ENCODE data around the gene ADM.
"Not testable (repeated sequence)": the region's sequence is repeated elsewhere in the genome, so short reads cannot be mapped to it uniquely, and the experiment has no call there.

The ADM gene, protein sequence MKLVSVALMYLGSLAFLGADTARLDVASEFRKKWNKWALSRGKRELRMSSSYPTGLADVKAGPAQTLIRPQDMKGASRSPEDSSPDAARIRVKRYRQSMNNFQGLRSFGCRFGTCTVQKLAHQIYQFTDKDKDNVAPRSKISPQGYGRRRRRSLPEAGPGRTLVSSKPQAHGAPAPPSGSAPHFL

DNA sequence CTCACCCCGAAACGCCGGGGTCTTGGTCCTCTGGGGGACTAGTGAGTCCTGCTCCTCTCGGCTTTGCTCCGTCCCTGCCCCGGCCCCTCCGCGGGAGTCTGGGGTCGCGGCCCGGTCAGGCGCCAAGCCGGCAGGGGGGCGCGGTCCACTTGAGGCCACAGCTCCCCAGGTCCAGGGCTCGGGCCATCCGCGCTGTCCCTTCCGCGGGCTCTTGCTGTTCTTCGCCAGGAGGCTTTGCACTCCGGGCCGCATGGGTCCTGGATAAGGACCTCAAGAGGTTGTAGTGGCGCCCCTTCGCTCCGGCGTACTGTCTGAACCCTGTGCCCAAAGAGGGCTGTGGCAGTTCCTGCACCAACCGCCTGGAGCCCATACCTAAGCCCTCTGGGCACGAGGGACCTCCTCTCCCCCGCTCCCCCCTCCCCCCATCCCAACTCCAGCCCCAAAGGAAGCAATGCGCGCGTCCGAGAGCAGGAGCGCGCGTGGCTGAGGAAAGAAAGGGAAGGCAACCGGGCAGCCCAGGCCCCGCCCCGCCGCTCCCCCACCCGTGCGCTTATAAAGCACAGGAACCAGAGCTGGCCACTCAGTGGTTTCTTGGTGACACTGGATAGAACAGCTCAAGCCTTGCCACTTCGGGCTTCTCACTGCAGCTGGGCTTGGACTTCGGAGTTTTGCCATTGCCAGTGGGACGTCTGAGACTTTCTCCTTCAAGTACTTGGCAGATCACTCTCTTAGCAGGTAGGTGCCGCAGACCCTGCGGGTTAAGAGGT, at the start of gene ADM:
Gene ADM (plus strand): TSS at position 579 of the 767 bp plus-strand sequence. CDS start 628 bp downstream, outside the sequence.
- no peak for DNase-seq

DNA sequence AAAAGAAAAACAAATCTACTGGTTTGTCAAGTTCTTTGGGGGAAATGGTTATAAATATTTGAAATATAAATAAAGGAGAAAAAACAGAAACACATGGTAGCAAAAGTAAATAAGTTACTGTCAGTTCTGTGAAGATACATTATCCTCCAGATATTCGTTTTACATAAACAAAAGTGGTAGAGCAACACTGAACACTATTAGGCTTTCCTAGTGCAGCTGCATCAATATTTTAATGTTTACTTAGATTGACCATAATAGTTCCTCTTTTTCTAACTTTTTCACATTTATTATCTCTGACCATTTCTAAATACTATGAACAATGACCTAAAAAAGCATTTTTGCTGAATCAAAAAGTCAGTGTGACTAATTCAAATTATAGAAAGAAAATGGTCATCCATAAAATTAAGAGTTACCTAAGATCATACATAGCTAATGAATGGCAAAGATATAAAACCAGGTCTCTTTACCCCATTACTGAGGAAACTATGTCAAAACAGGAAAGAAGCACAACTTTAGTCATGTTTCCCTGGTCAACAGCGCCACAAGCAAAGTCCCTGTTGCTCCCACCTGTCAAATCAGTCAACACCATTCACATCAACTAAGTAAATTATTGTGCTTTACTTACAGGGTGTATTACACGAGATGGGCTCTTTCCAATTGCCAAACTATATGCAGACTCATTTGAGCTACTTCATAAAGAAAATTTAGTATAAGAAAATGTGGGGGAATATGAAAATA, 49.3 kb upstream of the ADM start:
- DNase-seq: no peak

DNA sequence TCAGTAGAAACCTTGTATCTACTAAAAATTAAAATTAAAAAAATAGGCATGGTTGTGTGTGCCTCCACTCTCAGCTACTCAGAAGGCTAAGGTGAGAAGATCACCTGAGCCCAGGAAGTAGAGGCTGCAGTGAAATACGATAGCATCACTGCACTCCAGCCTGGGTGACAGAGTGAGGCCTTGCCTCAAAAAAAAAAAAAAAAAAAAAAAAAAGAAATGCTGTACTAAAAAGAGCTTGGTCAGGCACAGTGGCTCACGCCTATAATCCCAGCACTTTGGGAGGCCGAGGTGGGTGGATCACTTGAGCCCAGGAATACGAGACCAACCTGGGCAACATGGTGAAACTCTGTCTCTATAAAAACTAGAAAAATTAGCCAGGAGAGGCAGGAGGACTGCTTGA, 47.4 kb upstream of the ADM start:
- no peak for DNase-seq

DNA sequence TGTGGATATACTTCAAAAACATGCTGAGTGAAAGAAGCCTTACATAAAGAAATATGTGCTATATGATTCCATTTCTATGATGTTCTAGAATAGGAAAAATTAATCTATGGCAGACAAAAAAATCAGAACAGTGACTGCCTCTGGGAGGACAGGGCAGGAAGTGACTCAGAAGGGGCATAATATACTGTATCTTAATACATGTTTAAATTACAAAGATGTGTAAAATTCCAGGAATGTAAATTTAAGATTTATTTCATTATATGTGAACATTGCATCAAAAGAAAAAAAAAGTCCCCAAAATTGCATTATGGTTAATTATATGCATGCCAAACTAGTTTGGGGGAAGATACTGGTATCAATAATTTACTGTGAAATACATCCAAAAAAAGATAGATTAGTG, 43.1 kb upstream of the ADM start:
- DNase-seq: no peak

DNA sequence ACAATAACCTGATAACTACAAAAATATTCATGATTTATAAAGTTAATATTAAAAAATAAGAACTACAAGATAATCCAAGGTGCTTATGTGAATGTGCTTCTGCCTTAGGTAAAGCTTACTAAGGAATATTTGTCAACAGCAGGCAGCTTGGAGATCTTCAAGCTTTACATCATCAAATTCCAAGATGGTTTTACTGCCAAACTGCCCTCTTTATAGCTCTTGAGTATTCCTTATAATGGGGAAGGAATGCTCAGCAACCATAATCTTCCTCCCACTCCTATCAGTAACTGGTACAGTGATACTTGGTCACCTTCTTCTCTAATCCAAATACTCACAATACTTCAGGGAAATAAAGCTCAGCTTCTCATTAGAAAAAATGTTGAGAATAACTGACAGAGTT, 40.9 kb upstream of the ADM start:
- no peak for DNase-seq

DNA sequence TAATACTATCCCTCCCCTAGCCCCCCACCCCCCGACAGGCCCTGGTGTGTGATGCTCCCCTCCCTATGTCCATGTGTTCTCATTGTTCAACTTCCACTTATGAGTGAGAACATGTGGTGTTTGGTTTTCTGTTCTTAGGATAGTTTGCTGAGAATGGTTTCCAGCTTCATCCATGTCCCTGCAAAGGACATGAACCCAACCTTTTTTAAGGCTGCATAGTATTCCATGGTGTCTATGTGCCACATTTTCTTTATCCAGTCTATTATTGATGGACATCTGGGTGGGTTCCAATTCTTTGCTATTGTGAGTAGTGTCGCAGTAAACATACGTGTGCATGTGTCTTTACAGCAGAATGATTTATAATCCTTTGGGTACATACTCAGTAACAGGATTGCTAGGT, 40.2 kb upstream of the ADM start:
- not testable (repeated sequence) for DNase-seq

DNA sequence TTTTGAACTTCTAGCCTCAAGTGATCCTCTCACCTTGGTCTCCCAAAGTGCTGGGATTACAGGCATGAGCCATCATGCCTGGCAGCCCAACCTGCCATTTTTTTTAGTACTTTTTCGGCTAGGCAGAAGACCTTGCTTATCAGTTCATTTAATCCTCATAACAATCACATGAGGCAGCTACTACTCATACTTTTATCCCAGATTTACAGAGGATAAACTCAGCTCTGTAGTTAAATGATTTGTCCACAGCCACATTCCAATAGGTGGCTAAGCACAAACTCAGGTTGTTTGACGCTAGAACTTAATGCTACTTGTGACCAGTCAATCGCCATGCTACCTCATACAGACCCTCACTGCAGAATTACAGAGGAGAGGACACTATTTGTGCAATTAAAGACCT, 38.9 kb upstream of the ADM start:
- DNase-seq: no peak

DNA sequence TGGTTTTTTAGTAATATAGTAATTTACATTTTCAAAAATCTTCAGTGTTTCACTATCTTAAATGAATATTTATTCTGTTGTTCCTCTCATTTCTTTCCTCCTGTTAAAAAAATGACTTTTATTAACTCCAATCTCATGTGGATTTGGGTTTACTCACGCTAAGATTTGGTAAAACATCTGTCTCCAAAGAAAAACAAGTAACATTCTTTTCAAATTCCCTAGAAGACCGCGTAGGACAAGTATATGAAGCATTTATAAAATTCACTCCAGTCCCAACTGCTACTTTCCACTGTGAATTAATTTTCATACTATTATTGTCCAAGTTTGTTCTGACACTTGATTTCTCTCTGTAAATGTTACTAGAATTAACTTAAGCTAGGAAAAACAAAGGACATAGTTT, 37.1 kb upstream of the ADM start:
- DNase-seq: no peak

DNA sequence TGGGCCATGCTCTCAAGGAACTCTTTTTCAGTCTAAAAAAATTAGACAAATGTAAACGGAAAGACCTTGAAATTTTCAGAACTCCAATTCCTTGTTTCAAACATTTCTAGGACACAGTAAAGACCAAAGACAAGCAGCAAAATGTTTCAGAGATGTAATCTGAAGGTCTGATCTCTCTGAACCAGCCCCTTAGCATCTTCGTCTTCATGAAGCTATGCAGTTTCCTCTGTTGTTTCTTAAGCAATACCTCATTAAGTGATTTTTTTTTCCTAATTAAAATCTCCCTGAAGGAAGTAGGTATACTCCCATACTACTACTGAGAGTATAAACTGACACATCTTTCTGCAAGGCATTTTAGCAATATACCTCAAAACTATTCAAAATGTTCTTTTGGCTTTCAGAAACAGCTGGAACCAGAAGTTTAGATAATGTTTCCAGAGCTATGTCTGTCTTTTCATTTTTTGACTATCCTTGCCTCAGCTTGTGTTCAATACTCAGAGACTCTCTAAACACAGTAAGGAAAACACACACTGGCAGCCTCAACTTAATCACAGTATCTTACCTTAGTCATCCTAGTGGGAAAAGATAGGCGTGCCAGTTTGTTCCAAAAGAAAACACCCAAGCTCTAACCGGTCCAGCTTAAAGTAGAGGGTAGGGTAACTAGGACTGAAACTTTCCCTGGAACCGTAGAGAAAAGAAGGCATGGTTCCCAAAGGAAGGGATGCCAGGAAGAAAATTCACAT, 36.0 kb upstream of the ADM start:
- no peak for DNase-seq

DNA sequence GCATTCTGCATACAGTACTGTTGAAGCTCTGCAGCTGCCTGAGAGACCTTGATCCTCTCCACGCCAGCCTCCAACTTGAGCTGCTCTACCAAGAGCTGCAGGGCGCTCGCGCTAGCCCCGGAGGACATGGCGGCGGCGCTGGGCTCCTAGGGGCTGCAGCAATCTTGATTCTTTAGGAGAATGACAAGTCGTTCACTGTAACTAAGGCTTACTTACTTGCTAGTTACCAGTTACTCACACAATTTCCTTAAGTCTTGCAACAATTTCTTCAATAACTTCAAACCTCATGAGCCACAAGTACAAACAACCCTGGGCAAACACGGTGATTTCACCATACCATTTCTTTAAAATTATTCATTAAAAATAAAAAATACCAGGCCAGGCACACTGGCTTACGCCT, 32.7 kb upstream of the ADM start:
- no peak for DNase-seq

DNA sequence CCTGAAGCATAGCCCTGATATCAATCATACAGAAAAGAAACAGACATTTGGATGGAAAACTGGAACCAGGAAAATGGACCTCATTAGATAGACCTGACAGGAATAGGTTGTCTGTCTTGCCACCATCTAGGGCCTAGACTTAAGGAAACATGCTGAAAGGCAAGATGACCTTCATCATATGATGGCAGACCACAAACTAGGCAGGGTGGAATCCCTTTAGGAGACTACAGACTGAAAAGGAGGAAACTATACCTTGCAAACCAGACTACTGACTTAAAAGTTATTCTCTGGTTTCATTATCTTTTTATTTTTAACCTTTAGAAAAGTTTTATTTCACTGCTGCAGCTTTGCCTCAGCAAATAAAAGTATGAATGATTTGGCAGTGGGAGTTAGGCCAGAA, 31.1 kb upstream of the ADM start:
- DNase-seq: no peak

DNA sequence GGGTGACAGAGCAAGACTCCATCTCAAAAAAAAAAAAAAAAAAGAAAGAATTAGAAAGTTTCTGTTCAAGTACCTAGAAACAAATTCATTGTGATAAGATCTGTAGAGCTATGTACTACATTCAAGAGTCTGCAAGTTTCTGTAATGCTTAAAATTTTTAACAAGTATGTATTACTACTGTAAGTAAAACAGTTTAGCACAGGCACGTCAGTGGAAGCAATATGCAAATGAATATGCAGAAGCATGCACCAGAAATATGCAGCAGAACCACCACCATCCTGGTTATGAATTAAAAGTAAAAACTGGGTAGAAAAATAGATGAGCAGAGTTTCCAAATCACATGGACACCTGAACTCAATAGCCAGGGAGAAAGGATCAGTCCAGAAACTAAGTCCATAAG, 30.1 kb upstream of the ADM start:
- DNase-seq: no peak

DNA sequence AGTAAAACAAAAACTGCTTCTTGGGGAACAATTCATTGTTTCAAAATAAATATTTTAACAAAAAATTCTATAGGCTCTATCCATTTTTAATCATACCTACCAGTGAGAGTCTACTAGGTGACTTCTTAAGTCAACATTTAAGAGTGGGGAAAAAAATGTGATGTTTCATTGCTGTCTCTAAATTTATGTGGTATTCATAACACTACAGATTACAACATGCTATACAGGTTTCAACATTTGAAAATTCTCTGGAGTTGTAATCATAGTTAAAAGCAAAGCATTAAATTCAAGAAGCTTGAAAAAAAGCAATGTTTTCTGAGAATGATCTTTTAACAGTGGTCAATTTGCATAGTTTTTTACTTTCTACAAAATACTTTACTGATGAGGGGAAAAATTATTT, 29.2 kb upstream of the ADM start:
- no peak for DNase-seq

DNA sequence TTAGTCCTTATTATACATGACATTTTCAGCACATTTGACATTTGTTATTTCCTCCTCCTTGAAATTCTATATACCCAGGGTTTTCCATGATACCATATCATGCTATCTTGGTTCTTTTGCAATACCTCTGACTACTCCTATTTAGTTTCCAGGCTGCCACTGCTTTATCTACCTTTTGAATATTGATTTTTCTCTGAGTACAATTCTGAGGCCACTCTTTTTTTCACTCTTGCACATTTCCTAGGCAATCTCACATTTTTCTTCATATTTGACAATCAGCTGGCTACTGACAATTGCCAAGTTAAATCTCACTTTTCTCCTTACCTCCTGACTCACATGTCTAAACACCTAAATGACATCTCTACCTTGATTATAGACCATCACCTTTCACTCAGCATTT, 22.8 kb upstream of the ADM start:
- no peak for DNase-seq

DNA sequence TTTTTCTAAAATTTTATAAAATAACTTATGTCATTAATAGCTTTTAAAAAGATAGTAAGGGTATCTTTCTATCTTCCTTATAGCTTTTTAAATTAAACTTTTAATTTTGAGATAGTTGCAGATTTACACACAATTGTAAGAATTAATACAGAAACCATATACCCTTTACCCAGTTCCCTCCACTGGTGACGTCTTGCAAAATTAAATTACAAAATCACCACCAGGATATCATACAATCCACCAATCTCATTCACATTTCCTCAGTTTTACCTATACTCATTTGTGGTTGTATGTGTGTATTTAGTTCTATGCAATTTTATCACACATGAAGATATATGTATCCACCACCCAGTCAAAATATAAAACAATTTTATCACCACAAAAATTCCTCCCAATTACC, 20.9 kb upstream of the ADM start:
- DNase-seq: no peak

DNA sequence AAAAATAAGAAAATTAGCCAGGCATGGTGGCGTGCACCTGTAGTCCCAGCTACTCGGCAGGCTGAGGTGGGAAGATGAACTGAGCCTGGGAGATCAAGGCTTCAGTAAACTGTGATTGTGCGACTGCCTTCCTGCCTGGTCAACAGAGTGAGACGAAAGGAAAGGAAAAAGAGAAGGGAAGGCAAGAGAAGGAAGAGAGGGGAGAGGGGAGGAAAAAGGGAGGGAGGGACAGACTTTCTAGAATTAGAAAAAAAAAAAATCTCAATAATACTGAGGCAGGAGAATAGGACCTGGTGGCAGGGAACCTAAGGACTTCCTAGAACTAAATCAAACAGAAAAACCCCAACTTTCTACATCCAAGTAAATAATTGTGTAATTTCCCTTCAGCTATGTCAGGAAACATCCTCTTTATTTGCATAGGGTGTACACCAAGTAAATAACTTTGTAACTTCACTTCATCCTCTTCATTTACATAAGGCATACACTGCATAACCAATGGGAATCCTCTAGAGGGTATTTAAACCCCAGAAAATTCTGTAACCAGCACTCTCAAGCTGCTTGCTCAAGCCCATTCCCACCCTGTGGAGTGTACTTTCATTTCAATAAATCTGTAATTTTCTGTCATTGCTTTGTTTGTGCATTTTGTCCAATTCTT, 19.6 kb upstream of the ADM start:
- DNase-seq: no peak

DNA sequence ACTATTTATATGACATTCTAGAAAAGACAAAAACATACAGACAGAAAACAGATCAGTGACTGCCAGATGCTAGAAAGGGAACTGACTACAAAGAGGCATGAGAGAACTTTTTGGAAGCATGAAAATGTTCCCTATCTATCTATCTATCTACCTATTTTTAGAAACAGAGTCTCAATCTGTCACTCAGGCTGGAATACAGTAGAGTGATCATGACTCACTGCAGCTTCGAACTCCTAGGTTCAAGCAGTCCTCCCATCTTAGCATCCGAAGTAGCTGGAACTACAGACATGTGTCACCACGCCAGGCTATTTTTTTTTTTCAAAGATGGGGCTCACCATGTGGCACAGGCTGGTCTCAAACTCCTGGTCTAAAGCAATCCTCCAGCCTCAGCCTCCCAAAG, 17.7 kb upstream of the ADM start:
- DNase-seq: no peak

DNA sequence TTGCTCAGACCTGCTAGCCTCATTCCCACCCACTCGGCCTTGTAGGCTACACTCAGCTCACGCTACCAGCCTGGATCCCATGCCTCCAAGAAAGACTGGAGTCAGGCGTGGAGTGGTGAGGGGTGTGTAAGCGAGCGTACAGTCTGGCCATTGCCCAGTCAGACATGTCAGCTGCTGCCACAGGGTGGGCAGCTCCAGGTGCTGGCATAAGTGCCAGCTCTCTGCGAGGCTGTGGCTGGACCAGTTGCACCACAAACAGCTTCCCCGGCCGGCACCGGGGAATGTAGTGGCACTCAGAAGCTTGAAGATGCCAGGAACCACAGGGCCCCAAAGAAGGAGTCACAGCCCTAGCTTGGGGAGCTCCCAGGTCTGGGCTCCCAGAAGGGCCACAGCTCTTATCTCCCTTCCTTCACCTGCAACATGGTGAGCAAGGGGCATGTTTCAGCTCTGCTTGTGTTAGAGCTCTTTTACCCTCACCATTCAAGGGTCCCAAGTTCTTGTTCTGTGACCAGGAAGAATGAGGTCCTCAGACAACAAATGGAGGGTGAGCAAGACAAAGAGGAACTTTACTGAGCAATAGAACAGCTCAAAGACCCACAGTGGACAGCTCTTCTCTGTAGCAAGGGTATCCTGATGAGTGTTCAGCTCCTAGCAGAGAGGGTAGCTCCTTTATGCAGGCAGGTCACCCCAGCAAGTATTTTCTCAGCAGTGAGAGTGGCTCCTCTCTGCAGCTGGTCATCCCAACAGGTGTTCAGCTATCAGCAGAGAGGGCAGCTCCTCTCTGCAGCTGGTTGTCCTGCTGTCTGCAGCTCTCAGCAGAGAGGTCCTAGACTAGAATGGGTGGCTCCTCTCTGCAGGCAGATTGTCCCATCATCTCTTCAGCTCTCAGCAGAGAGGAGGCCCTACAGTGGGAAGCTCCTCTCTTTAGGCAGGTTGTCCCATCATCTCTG, 16.8 kb upstream of the ADM start:
- DNase-seq: no peak

DNA sequence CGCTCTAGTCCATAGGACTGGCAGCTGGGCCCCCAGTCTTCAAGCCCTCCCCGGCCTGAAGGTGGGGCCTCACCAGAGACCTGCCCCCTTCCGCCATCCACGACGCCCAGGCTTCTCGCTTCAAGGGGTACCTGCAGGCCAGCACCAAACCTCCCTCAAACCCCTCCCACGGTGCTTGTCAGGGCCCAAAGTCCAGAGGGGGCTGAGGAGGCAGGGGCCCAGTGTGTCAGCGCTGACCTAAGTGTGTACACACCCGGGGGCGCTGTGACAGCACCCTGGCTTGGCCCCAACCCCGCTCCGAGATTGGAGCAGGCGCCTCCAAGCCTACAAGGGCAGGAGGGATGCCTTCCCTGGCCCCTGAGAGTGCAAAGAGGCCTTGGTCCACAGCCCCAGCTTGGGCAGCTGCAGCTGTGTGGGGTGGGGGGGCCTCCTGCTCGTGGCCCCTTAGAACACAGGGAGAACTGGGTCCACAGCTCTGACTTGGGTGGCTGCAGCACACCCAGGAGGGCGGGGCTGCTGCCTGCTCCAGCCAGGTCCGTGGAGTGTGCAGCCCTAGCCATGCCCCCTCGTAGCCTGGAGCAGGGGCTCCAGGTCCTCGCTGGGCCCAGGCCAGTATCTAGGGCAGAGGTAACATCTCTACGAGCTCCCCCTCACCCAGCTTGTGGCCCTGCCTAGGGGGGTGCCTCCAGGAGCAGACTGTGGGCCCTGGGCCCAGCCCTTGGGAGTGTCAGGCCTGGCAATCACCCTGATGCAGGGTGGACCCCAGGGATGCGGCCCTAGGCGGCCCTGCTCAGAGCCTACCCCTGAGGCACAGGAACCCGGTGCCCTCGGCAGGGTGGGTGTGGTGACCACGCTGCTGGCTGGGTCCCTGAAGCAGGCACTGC, 15.8 kb upstream of the ADM start:
- no peak for DNase-seq

DNA sequence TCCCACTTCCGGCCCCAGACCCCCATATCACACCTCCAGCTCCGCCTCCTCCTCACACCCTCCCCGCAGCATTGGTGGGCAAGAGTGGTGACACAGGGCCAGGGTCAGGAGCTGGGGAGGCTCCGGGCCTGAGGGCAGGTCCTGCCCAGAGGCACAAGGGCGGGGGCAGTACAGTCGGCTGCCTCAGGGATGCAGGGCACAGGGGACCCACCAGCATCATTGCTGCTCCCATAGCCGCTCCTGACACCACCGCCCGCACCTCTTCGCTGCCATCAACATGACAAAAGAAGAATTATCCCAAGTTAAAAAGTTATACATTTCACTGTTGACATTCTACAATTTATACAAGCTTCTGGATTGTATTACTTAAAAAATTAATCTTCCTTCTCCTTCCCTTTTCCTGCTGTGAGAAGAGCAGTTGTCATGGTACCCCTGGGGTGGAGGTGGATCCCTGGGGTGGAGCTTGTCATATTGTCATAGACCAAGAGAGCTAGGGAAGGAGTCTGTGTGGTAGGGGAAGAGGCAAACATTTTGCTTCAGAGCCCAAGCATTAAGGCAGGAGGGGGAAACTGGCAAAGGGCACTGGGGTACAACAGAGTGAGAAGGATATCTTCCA, 15.0 kb upstream of the ADM start:
- no peak for DNase-seq
